HepG2 (cell line): ENCODE measurements around the gene ROBO2. TPM values are rescaled to one million over a fixed set of nuclear protein-coding genes. Genes with fewer than 3 reads are reported as not detected.

Source experiments
- ATAC-seq: fragments of 200-7000 bp; cut with Tn5 transposase; 3 replicates; pipeline ENCODE4 v1.9.1; 2020; ENCODE audit warnings: mild to moderate bottlenecking, moderate library complexity
- BruUV-seq: library from RNA; stranded (reverse); fragments of 400-500 nt; replicated peaks from 2 replicates; lab custom pipeline; 2021; lab: Mats Ljungman, UMichigan
- CTCF ChIA-PET: fragments of 300-600 bp; formaldehyde crosslinking; extraction: SDS; loops from one replicate; lab custom pipeline; 2021; ENCODE audit warnings: low total read pairs, inconsistent platforms, low intra/inter-chr PET ratio; lab: Yijun Ruan, JAX
- POLR2A ChIA-PET: fragments of 350-600 bp; sonication (Branson Sonifier 250); formaldehyde crosslinking; loops from one replicate; lab custom pipeline; 2020; ENCODE audit warnings: antibody characterized with exemption, inconsistent platforms; lab: Yijun Ruan, JAX
- DNase-seq: peaks from one replicate; pipeline ENCODE4 v3.0.0-alpha.2; 2015; ENCODE audit warnings: low spot score
- FAIRE-seq: peaks from 3 replicates; lab custom pipeline; 2011; peaks lifted over from hg19 to GRCh38; lab: Jason Lieb, UNC
- H2AFZ ChIP-seq: one replicate; pipeline ENCODE4 v1.6.1; 2011; ENCODE audit warnings: low read length, inconsistent platforms
- H3K27ac ChIP-seq: fragments of 300-600 bp; 3 replicates; pipeline ENCODE4 v1.8.0; 2011; ENCODE audit warnings: mixed run types, mild to moderate bottlenecking, mixed read lengths, low read length, inconsistent platforms; ENCODE audit not compliant: insufficient read depth; ENCODE audit errors: extremely low read length
- H3K27me3 ChIP-seq, 2 experiments: fragments of 200-600 bp in 1 of 2; 2 replicates in 1 of 2; 3 replicates in 1 of 2; pipeline versions ENCODE4 v1.6.0 to v1.8.0; 2011; ENCODE audit warnings: low read length in 2 of 2, mild to moderate bottlenecking in 2 of 2, moderate library complexity in 2 of 2, inconsistent platforms in 1 of 2; ENCODE audit not compliant: insufficient read depth in 2 of 2, control insufficient read depth in 1 of 2
- H3K36me3 ChIP-seq, 2 experiments: fragments of 200-600 bp in 1 of 2; replicated peaks in 1 of 2; 2 replicates in 1 of 2; 3 replicates in 1 of 2; pipeline versions ENCODE4 v1.5.1 to v1.8.0; 2011; ENCODE audit warnings: low read length in 2 of 2, inconsistent platforms in 1 of 2; ENCODE audit not compliant: insufficient read depth in 2 of 2, control insufficient read depth in 1 of 2
- H3K4me1 ChIP-seq: 2 replicates; pipeline ENCODE4 v1.5.1; 2012; ENCODE audit warnings: low read length, inconsistent platforms; ENCODE audit not compliant: insufficient read depth
- H3K4me2 ChIP-seq: 2 replicates; pipeline ENCODE4 v1.6.0; 2011; ENCODE audit warnings: low read depth, low read length, inconsistent platforms
- H3K4me3 ChIP-seq, 3 experiments: fragments of 200-600 bp in 1 of 3; sonication (generic), shearing (Covaris generic) in 1 of 3; replicated peaks in 1 of 3; 2 replicates each; pipeline ENCODE4 v1.5.1; 2011 to 2016; ENCODE audit warnings: low read length in 3 of 3, inconsistent platforms in 2 of 3, low read depth in 2 of 3, mild to moderate bottlenecking in 2 of 3, control low read depth in 1 of 3, mixed read lengths in 1 of 3; ENCODE audit not compliant: insufficient read depth in 1 of 3
- H3K79me2 ChIP-seq: one replicate; pipeline ENCODE4 v1.6.1; 2011; ENCODE audit warnings: low read length, inconsistent platforms; ENCODE audit not compliant: insufficient read depth
- H3K9ac ChIP-seq: 2 replicates; pipeline ENCODE4 v1.6.0; 2011; ENCODE audit warnings: mild to moderate bottlenecking, low read depth, low read length, inconsistent platforms; ENCODE audit not compliant: insufficient read depth
- H3K9me3 ChIP-seq: 2 replicates; pipeline ENCODE4 v1.5.1; 2012; ENCODE audit warnings: mild to moderate bottlenecking, low read length
- H4K20me1 ChIP-seq: 2 replicates; pipeline ENCODE4 v1.6.0; 2011; ENCODE audit warnings: inconsistent platforms, mild to moderate bottlenecking, low read length, moderate library complexity; ENCODE audit not compliant: insufficient read depth
- ATF7-NPFF ChIP-seq: sonication (generic); formaldehyde crosslinking; IDR thresholded peaks from 2 replicates; pipeline ENCODE4 v1.8.1; 2023; ENCODE audit warnings: mild to moderate bottlenecking, low read depth, missing genetic modification reagents, moderate library complexity
- ATRX ChIP-seq: sonication (generic); formaldehyde crosslinking; IDR thresholded peaks from 2 replicates; pipeline ENCODE4 v1.4.0; 2020; ENCODE audit warnings: missing genetic modification reagents, borderline replicate concordance
- FOXO4 ChIP-seq: sonication (generic); formaldehyde crosslinking; conservative IDR thresholded peaks from 2 replicates; pipeline ENCODE4 v1.8.1; 2023; ENCODE audit warnings: missing genetic modification reagents
- GTF2F1 ChIP-seq: fragments of 150-350 bp; IDR thresholded peaks from 2 replicates; pipeline ENCODE4 v1.6.1; 2014; ENCODE audit warnings: low read length
- HMGA1 ChIP-seq: sonication (generic); formaldehyde crosslinking; conservative IDR thresholded peaks from 2 replicates; pipeline ENCODE4 v1.4.0; 2020; ENCODE audit warnings: missing genetic modification reagents
- JARID2 ChIP-seq: sonication (generic); formaldehyde crosslinking; IDR thresholded peaks from 2 replicates; pipeline ENCODE4 v1.8.1; 2023; ENCODE audit warnings: missing genetic modification reagents, inconsistent platforms; ENCODE audit not compliant: insufficient replicate concordance
- NFIB ChIP-seq: sonication (generic); formaldehyde crosslinking; IDR thresholded peaks from 2 replicates; pipeline ENCODE4 v1.9.0; 2021; ENCODE audit warnings: missing genetic modification reagents, mild to moderate bottlenecking, borderline replicate concordance
- RELA ChIP-seq: sonication (generic); formaldehyde crosslinking; IDR thresholded peaks from 2 replicates; pipeline ENCODE4 v1.4.0; 2020; ENCODE audit warnings: missing genetic modification reagents
- SOX5 ChIP-seq: IDR thresholded peaks from 2 replicates; pipeline ENCODE4 v1.6.1; 2016; ENCODE audit warnings: borderline replicate concordance
- SRSF4 ChIP-seq: fragments of 200-400 bp; formaldehyde crosslinking; IDR thresholded peaks from one replicate; pipeline ENCODE4 v1.6.1; 2018; ENCODE audit warnings: mild to moderate bottlenecking, low read depth, low read length, moderate library complexity; ENCODE audit not compliant: poor library complexity, severe bottlenecking
- SSRP1 ChIP-seq: IDR thresholded peaks from 2 replicates; pipeline ENCODE4 v1.6.1; 2016; ENCODE audit warnings: control low read depth
- ZBTB8A ChIP-seq: sonication (generic); formaldehyde crosslinking; IDR thresholded peaks from 2 replicates; pipeline ENCODE4 v1.4.0; 2020; ENCODE audit warnings: mild to moderate bottlenecking, low read depth, missing genetic modification reagents, borderline replicate concordance
- WGBS: methylation state at CpG from one replicate; pipeline ENCODE4 v1.1.6; 2017; ENCODE audit warnings: low lambda C conversion rate; 5-methylcytosine and 5-hydroxymethylcytosine counted together
- in situ Hi-C: cut with HindIII; loops from 2 replicates; pipeline ENCODE4 v1.10.0; 2017; ENCODE audit warnings: low pct_unique_long_range_greater_than_20kb; ENCODE audit not compliant: extremely low pct_ligation_motif_present
- intact Hi-C: fragments of 100-400 bp; cut with micrococcal nuclease; formaldehyde crosslinking; loops from one replicate; pipeline ENCODE4 v1.10.0; 2022; ENCODE audit not compliant: unreplicated experiment
- polyA plus RNA-seq, 8 experiments: library from polyadenylated mRNA; depleted of rRNA in 3 of 8; stranded (reverse) in 7 of 8; unstranded in 1 of 8; fragments of >200 nt; fragmentation: Illumina TruSeq in 4 of 8; extraction: Trizol in 4 of 8; gene quantifications; 2 replicates each; pipeline versions ENCODE4 v1.2.1 to v1.2.3, GENCODE V29; 2011 to 2016; ENCODE audit warnings: low read depth in 4 of 8, missing spikeins in 1 of 8, mixed read lengths in 1 of 8; ENCODE audit not compliant: insufficient read depth in 1 of 8
- total RNA-seq, 5 experiments: library from RNA; depleted of rRNA; stranded (reverse); fragments of >200 nt; fragmentation: Illumina TruSeq; extraction: Trizol; gene quantifications; 2 replicates each; pipeline ENCODE4 v1.2.3, GENCODE V29; 2016; ENCODE audit warnings: low read depth in 1 of 5

Gene ROBO2
- total and polyA plus RNA-seq, 2 of the 13 experiments (the other 11 are each of a cell fraction or from before 2014, with no cell fraction given), result not detected

- in situ Hi-C loops, result no loop called here
- Histone ChIP-seq H3K27ac (no peak overlapping the region), H3K9me3 (no peaks in the 10 kb centered on the region), H3K79me2 (no peaks in the 10 kb centered on the region), H4K20me1 (no peaks in the 10 kb centered on the region), H3K4me2 (no peak overlapping the region), H3K9ac (no peak overlapping the region), H3K27me3 (no peaks in the 10 kb centered on the region), H3K4me1 (no peaks in the 10 kb centered on the region), H3K36me3 (no peaks in the 10 kb centered on the region), H2AFZ (no peak overlapping the region), H3K4me3 (no peak overlapping the region)
- DNase-seq (no peak), FAIRE-seq (no peak), ATAC-seq (no peak)
- intact Hi-C loops, result no loop called here
- WGBS, result 30% methylated on average over 2 of the region's 2 CpGs
- no peak for TF ChIP-seq ATRX (CRISPR knock-in tag)
- no peak for TF ChIP-seq SRSF4
- TF ChIP-seq ZBTB8A, result no peak
- TF ChIP-seq GTF2F1, result no peak
- no peak for TF ChIP-seq RELA (CRISPR knock-in tag)
- no peak for TF ChIP-seq SOX5 (CRISPR knock-in tag)
- no peak for TF ChIP-seq NFIB (CRISPR knock-in tag)
- no peak for TF ChIP-seq FOXO4 (CRISPR knock-in tag)
- TF ChIP-seq HMGA1 (CRISPR knock-in tag), result no peak
- TF ChIP-seq ATF7-NPFF (CRISPR knock-in tag), result no peak
- TF ChIP-seq JARID2 (CRISPR knock-in tag), result no peak
- TF ChIP-seq SSRP1, result no peak
- ChIA-PET CTCF (no interaction called here), POLR2A (no interaction called here)
- no TSS peak for BruUV-seq
Measured at GRCh38 chr3:77052051-77052501, 12.2 kb downstream of the ROBO2 start.
